ENCODE data around the gene KRTAP2-1. TPM values are rescaled to one million over a fixed set of nuclear protein-coding genes. Genes with fewer than 3 reads are reported as not detected.
"Not testable (repeated sequence)": the region's sequence is repeated elsewhere in the genome, so short reads cannot be mapped to it uniquely, and the experiment has no call there.

The KRTAP2-1 gene
- total RNA-seq, 5 donors from 2014 or later (not counting 1 experiment from before 2014, with no cell fraction given), result not detected

DNA sequence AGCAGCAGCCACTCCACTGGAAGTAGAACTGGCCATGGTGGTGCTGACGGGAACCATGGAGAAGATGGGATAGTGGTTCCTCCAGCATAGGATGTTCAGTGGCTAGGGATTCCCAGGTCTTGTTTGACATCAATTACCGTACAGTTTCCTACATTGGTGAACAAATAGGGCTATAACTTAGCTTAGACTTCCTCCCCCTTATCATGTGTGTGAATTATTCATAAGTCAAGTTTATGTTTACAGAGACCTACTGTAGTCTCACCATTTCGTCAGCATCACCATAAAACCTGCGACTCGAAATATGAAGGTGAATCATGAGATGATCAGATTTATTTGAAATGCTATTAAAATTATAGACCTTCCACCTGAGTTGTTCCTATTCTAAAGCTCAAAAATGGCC lies 11.6 kb upstream of the KRTAP2-1 start:
- peaks cover 0 to 3% (median 0%) of the 10 kb centered on the region in 3 donors for H3K9me3 Mint-ChIP-seq
- H3K4me1 Mint-ChIP-seq, result peaks cover 0 to 4% (median 0%) of the 10 kb centered on the region in 3 donors
- no peaks in the 10 kb centered on the region for H3K36me3 ChIP-seq (ENCODE audit: control insufficient read depth in 2 of 2, extremely low read depth in 1 of 2, insufficient read depth in 1 of 2, low read length in 1 of 2)
- ChIA-PET CTCF (no interaction called here), POLR2A (interaction anchor here (0.6 to 0.7 kb wide), 2 partner anchors 350 to 1381 kb away, joined by 3 read pairs; no protein-coding TSS in a partner anchor)
- ATAC-seq (replicated peaks in 1 of 4) (no peak), DNase-seq (no peak)
- H3K9me3 ChIP-seq, result no peaks in the 10 kb centered on the region
- H3K27me3 Mint-ChIP-seq, result peaks cover 41 to 58% of the 10 kb centered on the region in 2 donors
- no peaks in the 10 kb centered on the region for H3K36me3 Mint-ChIP-seq
- H3K27me3 ChIP-seq (replicated peaks in 1 of 2; ENCODE audit: control insufficient read depth in 2 of 2, extremely low read depth in 1 of 2, insufficient read depth in 2 of 2, low read length in 1 of 2), result peaks cover 7 to 8% of the 10 kb centered on the region in 2 experiments
- H3K4me1 ChIP-seq (ENCODE audit: control insufficient read depth in 1 of 2, extremely low read depth in 1 of 2, insufficient read depth in 2 of 2, low read length in 2 of 2), result no peaks in the 10 kb centered on the region
- no CpG with 5 or more reads among the region's 5 CpGs for WGBS (ENCODE audit: insufficient coverage)
- no peak overlapping the region for H3K4me3 Mint-ChIP-seq
- no peak overlapping the region for H3K27ac ChIP-seq (ENCODE audit: low read length)
- H3K4me3 ChIP-seq (ENCODE audit: control insufficient read depth in 1 of 2, extremely low read depth in 1 of 2, low read length in 1 of 2), result no peak overlapping the region
- no peak overlapping the region for H3K27ac Mint-ChIP-seq

DNA sequence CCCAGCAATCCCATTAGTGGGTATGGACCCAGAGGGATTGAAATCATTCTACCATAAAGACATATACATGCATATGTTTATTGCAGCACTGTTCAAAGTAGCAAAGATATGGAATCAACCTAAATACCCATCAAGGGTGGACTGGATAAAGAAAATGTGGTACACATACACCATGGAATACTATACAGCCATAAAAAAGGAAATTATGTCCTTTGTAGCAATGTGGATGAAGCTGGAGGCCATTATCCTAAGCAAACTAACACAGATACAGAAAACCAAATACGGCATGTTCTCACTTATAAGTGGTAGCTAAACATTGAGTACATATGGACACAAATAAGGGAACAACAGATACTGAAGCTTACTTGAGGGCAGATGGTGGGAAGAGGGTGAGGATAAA lies 10.4 kb upstream of the KRTAP2-1 start:
- H3K9me3 Mint-ChIP-seq, result peaks cover 0 to 3% (median 0%) of the 10 kb centered on the region in 3 donors
- no peak for DNase-seq
- Histone ChIP-seq H3K36me3 (ENCODE audit: control insufficient read depth in 2 of 2, extremely low read depth in 1 of 2, insufficient read depth in 1 of 2, low read length in 1 of 2) (no peaks in the 10 kb centered on the region), H3K4me3 (ENCODE audit: control insufficient read depth in 1 of 2, extremely low read depth in 1 of 2, low read length in 1 of 2) (no peak overlapping the region), H3K27me3 (replicated peaks in 1 of 2; ENCODE audit: control insufficient read depth in 2 of 2, extremely low read depth in 1 of 2, insufficient read depth in 2 of 2, low read length in 1 of 2) (peaks cover 7 to 8% of the 10 kb centered on the region in 2 experiments), H3K27ac (ENCODE audit: low read length) (no peak overlapping the region), H3K9me3 (no peaks in the 10 kb centered on the region), H3K4me1 (ENCODE audit: control insufficient read depth in 1 of 2, extremely low read depth in 1 of 2, insufficient read depth in 2 of 2, low read length in 2 of 2) (no peaks in the 10 kb centered on the region)
- POLR2A ChIA-PET, result no interaction called here
- no peak for ATAC-seq (replicated peaks in 1 of 4)
- peaks cover 0 to 4% (median 0%) of the 10 kb centered on the region in 3 donors for H3K4me1 Mint-ChIP-seq
- no peak overlapping the region for H3K27ac Mint-ChIP-seq
- no CpG with 5 or more reads among the region's 1 CpG for WGBS (ENCODE audit: insufficient coverage)
- no peak overlapping the region for H3K4me3 Mint-ChIP-seq
- CTCF ChIA-PET, result no interaction called here
- no peaks in the 10 kb centered on the region for H3K36me3 Mint-ChIP-seq
- peaks cover 41 to 58% of the 10 kb centered on the region in 2 donors for H3K27me3 Mint-ChIP-seq

DNA sequence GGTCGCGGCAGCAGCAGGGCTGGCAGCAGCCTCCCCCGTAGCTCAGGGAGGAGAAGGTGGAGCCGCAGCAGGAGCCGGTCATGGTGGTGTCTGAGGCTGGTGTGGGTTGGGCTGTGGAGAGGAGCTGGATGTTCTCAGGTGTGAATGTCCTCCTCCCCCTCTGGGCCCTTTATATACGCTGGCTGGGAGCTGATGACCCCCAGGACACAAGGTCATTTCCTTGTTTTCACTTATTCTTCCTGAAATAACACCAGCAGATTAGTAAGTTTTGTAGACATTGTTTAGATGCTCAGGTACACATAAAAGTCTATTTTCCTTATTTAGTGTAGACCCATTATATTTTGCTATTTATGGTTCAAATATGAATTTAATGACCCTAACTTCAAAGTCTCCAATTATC lies 8.0 kb upstream of the KRTAP2-1 start, which contains the start of gene KRTAP2-2:
TSS of gene KRTAP2-2 (minus strand) at position 101 of the 400 bp plus-strand sequence. CDS start at position 82, 19 bp downstream.
- H3K4me3 Mint-ChIP-seq; H3K27me3 ChIP-seq (replicated peaks in 1 of 2; ENCODE audit: control insufficient read depth in 2 of 2, extremely low read depth in 1 of 2, insufficient read depth in 2 of 2, low read length in 1 of 2); H3K27ac Mint-ChIP-seq; H3K4me1 Mint-ChIP-seq; DNase-seq; CTCF ChIA-PET; H3K9me3 ChIP-seq; POLR2A ChIA-PET; H3K4me3 ChIP-seq (ENCODE audit: control insufficient read depth in 1 of 2, extremely low read depth in 1 of 2, low read length in 1 of 2); H3K36me3 Mint-ChIP-seq; H3K4me1 ChIP-seq (ENCODE audit: control insufficient read depth in 1 of 2, extremely low read depth in 1 of 2, insufficient read depth in 2 of 2, low read length in 2 of 2); ATAC-seq (replicated peaks in 1 of 4); H3K36me3 ChIP-seq (ENCODE audit: control insufficient read depth in 2 of 2, extremely low read depth in 1 of 2, insufficient read depth in 1 of 2, low read length in 1 of 2); H3K27ac ChIP-seq (ENCODE audit: low read length); H3K9me3 Mint-ChIP-seq: not testable (repeated sequence)
- no CpG with 5 or more reads among the region's 6 CpGs for WGBS (ENCODE audit: insufficient coverage)
- H3K27me3 Mint-ChIP-seq, result peaks cover 28 to 50% of the 10 kb centered on the region in 2 donors

- H3K4me1 ChIP-seq (ENCODE audit: control insufficient read depth in 1 of 2, extremely low read depth in 1 of 2, insufficient read depth in 2 of 2, low read length in 2 of 2); POLR2A ChIA-PET; H3K27ac Mint-ChIP-seq; ATAC-seq (replicated peaks in 1 of 4); H3K27me3 ChIP-seq (replicated peaks in 1 of 2; ENCODE audit: control insufficient read depth in 2 of 2, extremely low read depth in 1 of 2, insufficient read depth in 2 of 2, low read length in 1 of 2); CTCF ChIA-PET; H3K9me3 ChIP-seq; H3K4me3 ChIP-seq (ENCODE audit: control insufficient read depth in 1 of 2, extremely low read depth in 1 of 2, low read length in 1 of 2); H3K36me3 ChIP-seq (ENCODE audit: control insufficient read depth in 2 of 2, extremely low read depth in 1 of 2, insufficient read depth in 1 of 2, low read length in 1 of 2); DNase-seq; H3K9me3 Mint-ChIP-seq; H3K27ac ChIP-seq (ENCODE audit: low read length); H3K36me3 Mint-ChIP-seq; H3K4me1 Mint-ChIP-seq; H3K4me3 Mint-ChIP-seq: not testable (repeated sequence)
- 71% methylated on average over 5 of the region's 9 CpGs for WGBS (ENCODE audit: insufficient coverage)
- H3K27me3 Mint-ChIP-seq, result peaks cover 27 to 51% of the 10 kb centered on the region in 2 donors
Observed at GRCh38 chr17:41054556-41054955, 7.4 kb upstream of the KRTAP2-1 start.

DNA sequence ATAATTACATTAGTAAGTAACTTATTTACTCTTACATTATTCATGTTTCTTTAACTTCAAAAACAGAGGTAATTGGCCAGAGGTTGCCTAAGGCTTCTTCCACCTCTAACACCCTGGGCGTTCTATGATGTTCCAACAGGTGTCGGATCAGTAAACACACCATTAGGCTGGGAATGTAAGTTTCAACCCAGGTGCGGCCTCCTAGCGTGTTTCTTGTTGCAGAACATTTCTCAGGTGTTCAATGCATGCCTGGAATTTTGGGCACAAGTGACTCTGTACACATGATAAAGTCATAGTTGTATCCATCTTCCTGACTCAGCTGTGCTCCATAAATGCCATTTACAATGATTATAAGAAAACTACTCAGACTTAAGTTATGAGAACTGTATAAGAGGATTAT lies 6.9 kb upstream of the KRTAP2-1 start:
- H3K4me1 Mint-ChIP-seq, result no peaks in the 10 kb centered on the region
- H3K9me3 Mint-ChIP-seq, result peaks cover 0 to 3% (median 0%) of the 10 kb centered on the region in 3 donors
- H3K27me3 Mint-ChIP-seq, result peaks cover 22 to 47% of the 10 kb centered on the region in 2 donors

GRCh38 chr17:41052566-41052965 lies 5.5 kb upstream of the KRTAP2-1 start:
- no peaks in the 10 kb centered on the region for H3K4me1 Mint-ChIP-seq
- H3K27me3 Mint-ChIP-seq, result peaks cover 11 to 50% of the 10 kb centered on the region in 2 donors
- Histone ChIP-seq H3K9me3 (no peaks in the 10 kb centered on the region), H3K36me3 (ENCODE audit: control insufficient read depth in 2 of 2, extremely low read depth in 1 of 2, insufficient read depth in 1 of 2, low read length in 1 of 2) (no peaks in the 10 kb centered on the region), H3K27ac (ENCODE audit: low read length) (no peak overlapping the region), H3K4me1 (ENCODE audit: control insufficient read depth in 1 of 2, extremely low read depth in 1 of 2, insufficient read depth in 2 of 2, low read length in 2 of 2) (no peaks in the 10 kb centered on the region), H3K27me3 (replicated peaks in 1 of 2; ENCODE audit: control insufficient read depth in 2 of 2, extremely low read depth in 1 of 2, insufficient read depth in 2 of 2, low read length in 1 of 2) (peaks cover 5 to 6% of the 10 kb centered on the region in 2 experiments), H3K4me3 (ENCODE audit: control insufficient read depth in 1 of 2, extremely low read depth in 1 of 2, low read length in 1 of 2) (no peak overlapping the region)
- peaks cover 0 to 2% (median 0%) of the 10 kb centered on the region in 3 donors for H3K9me3 Mint-ChIP-seq
- no peak for ATAC-seq (replicated peaks in 1 of 4)
- CTCF ChIA-PET, result interaction anchor here in 1 of 2 donors (0.6 kb wide), 1 partner anchor 141 kb away, joined by 4 read pairs; no protein-coding TSS in a partner anchor
- H3K4me3 Mint-ChIP-seq, result no peak overlapping the region
- no peak for DNase-seq
- no peaks in the 10 kb centered on the region for H3K36me3 Mint-ChIP-seq
- POLR2A ChIA-PET, result no interaction called here
- no peak overlapping the region for H3K27ac Mint-ChIP-seq

More for the DNA sequence above, 6.9 kb upstream of the KRTAP2-1 start:
- Histone ChIP-seq H3K4me3 (ENCODE audit: control insufficient read depth in 1 of 2, extremely low read depth in 1 of 2, low read length in 1 of 2) (no peak overlapping the region), H3K27me3 (replicated peaks in 1 of 2; ENCODE audit: control insufficient read depth in 2 of 2, extremely low read depth in 1 of 2, insufficient read depth in 2 of 2, low read length in 1 of 2) (peaks cover 4 to 5% of the 10 kb centered on the region in 2 experiments), H3K27ac (ENCODE audit: low read length) (no peak overlapping the region), H3K36me3 (ENCODE audit: control insufficient read depth in 2 of 2, extremely low read depth in 1 of 2, insufficient read depth in 1 of 2, low read length in 1 of 2) (no peaks in the 10 kb centered on the region), H3K9me3 (no peaks in the 10 kb centered on the region), H3K4me1 (ENCODE audit: control insufficient read depth in 1 of 2, extremely low read depth in 1 of 2, insufficient read depth in 2 of 2, low read length in 2 of 2) (no peaks in the 10 kb centered on the region)
- POLR2A ChIA-PET, result no interaction called here
- CTCF ChIA-PET, result no interaction called here
- no peaks in the 10 kb centered on the region for H3K36me3 Mint-ChIP-seq
- WGBS (ENCODE audit: insufficient coverage), result 61% methylated on average over 3 of the region's 4 CpGs
- DNase-seq (no peak), ATAC-seq (replicated peaks in 1 of 4) (no peak)
- no peak overlapping the region for H3K4me3 Mint-ChIP-seq
- H3K27ac Mint-ChIP-seq, result no peak overlapping the region

DNA sequence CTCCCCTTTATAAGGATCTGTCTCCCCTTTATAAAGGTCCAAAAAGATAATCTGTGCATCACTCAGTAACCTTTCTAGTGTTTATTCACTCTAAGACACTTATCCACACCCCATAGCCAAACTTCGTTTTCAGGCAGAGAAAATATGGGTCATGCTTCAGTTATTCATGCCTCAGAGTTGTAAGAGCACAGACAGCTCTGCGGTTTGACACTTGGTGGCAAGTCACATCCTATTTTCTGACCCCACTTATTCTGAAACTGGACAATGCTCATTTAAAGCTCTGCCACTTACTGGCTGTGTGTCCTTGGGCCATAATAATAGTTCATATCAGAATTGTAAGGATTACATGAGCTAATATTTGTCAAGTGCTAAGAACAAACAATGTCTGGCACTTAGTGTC lies 2.0 kb upstream of the KRTAP2-1 start:
- no peaks in the 10 kb centered on the region for H3K9me3 ChIP-seq
- CTCF ChIA-PET, result no interaction called here
- ATAC-seq (replicated peaks in 1 of 4), result no peak
- peaks cover 0 to 1% (median 0%) of the 10 kb centered on the region in 3 donors for H3K4me1 Mint-ChIP-seq
- WGBS (ENCODE audit: insufficient coverage), result 31% methylated on average over 2 of the region's 2 CpGs
- peaks cover 2 to 8% of the 10 kb centered on the region in 2 experiments for H3K27me3 ChIP-seq (replicated peaks in 1 of 2; ENCODE audit: control insufficient read depth in 2 of 2, extremely low read depth in 1 of 2, insufficient read depth in 2 of 2, low read length in 1 of 2)
- H3K36me3 ChIP-seq (ENCODE audit: control insufficient read depth in 2 of 2, extremely low read depth in 1 of 2, insufficient read depth in 1 of 2, low read length in 1 of 2), result no peaks in the 10 kb centered on the region
- H3K4me3 Mint-ChIP-seq, result no peak overlapping the region
- no peak overlapping the region for H3K27ac ChIP-seq (ENCODE audit: low read length)
- H3K4me1 ChIP-seq (ENCODE audit: control insufficient read depth in 1 of 2, extremely low read depth in 1 of 2, insufficient read depth in 2 of 2, low read length in 2 of 2), result no peaks in the 10 kb centered on the region
- no peak overlapping the region for H3K4me3 ChIP-seq (ENCODE audit: control insufficient read depth in 1 of 2, extremely low read depth in 1 of 2, low read length in 1 of 2)
- H3K36me3 Mint-ChIP-seq, result no peaks in the 10 kb centered on the region
- POLR2A ChIA-PET, result no interaction called here
- no peaks in the 10 kb centered on the region for H3K9me3 Mint-ChIP-seq
- H3K27me3 Mint-ChIP-seq, result peaks cover 17 to 44% of the 10 kb centered on the region in 2 donors
- no peak overlapping the region for H3K27ac Mint-ChIP-seq
- DNase-seq, result no peak
